H1 (cell line): ENCODE results near the gene ROGDI.

Experiments
- BACH1 ChIP-seq: IDR thresholded peaks from 2 replicates; pipeline ENCODE4 v1.6.1; 2012; ENCODE audit warnings: low read length, improper control_type of control experiment
- CEBPB ChIP-seq: IDR thresholded peaks from 2 replicates; pipeline ENCODE4 v1.6.1; 2012; ENCODE audit warnings: low read depth, low read length
- CHD1 ChIP-seq: IDR thresholded peaks from 2 replicates; pipeline ENCODE4 v1.6.1; 2012; ENCODE audit warnings: low read depth, low read length, improper control_type of control experiment
- CHD2 ChIP-seq: IDR thresholded peaks from 2 replicates; pipeline ENCODE4 v1.6.1; 2012; ENCODE audit warnings: low read length, improper control_type of control experiment
- CTCF ChIP-seq, 3 experiments: IDR thresholded peaks; 1 replicate in 2 of 3; 2 replicates in 1 of 3; pipeline versions ENCODE4 v1.5.1 to v1.6.1; 2011; ENCODE audit warnings: low read length in 3 of 3, mild to moderate bottlenecking in 3 of 3, inconsistent platforms in 2 of 3, low read depth in 1 of 3, moderate library complexity in 1 of 3; ENCODE audit not compliant: insufficient read depth in 1 of 3; ENCODE audit errors: control extremely low read depth in 1 of 3
- EZH2 ChIP-seq: fragments of 200-600 bp; sonication (generic); IDR thresholded peaks from 2 replicates; pipeline ENCODE4 v1.7.1; 2012; ENCODE audit warnings: low read depth, mild to moderate bottlenecking, moderate library complexity, low read length, inconsistent platforms; ENCODE audit not compliant: severe bottlenecking
- POLR2A ChIP-seq, 2 experiments: IDR thresholded peaks; 1 replicate in 1 of 2; 2 replicates in 1 of 2; pipeline ENCODE4 v1.6.1; 2011; ENCODE audit warnings: low read depth in 2 of 2, low read length in 2 of 2, mild to moderate bottlenecking in 2 of 2; ENCODE audit errors: control extremely low read depth in 1 of 2
- POLR2AphosphoS5 ChIP-seq: IDR thresholded peaks from 2 replicates; pipeline ENCODE4 v1.6.1; 2011; ENCODE audit warnings: low read depth, low read length
- RAD21 ChIP-seq, 2 experiments: IDR thresholded peaks in 1 of 2; conservative IDR thresholded peaks in 1 of 2; 2 replicates each; pipeline ENCODE4 v1.6.1; 2011; ENCODE audit warnings: low read depth in 2 of 2, low read length in 2 of 2, improper control_type of control experiment in 1 of 2, inconsistent platforms in 1 of 2, mild to moderate bottlenecking in 1 of 2, moderate library complexity in 1 of 2
- SIN3A ChIP-seq, 2 experiments: IDR thresholded peaks in 1 of 2; conservative IDR thresholded peaks in 1 of 2; 2 replicates each; pipeline ENCODE4 v1.6.1; 2011 to 2012; ENCODE audit warnings: low read length in 2 of 2, improper control_type of control experiment in 1 of 2, low read depth in 1 of 2, mild to moderate bottlenecking in 1 of 2
- USF2 ChIP-seq: IDR thresholded peaks from 2 replicates; pipeline ENCODE4 v1.6.1; 2011; ENCODE audit warnings: low read length, improper control_type of control experiment
- YY1 ChIP-seq: IDR thresholded peaks from 2 replicates; pipeline ENCODE4 v1.6.1; 2011; ENCODE audit warnings: low read depth, mild to moderate bottlenecking, low read length
- ZNF274 ChIP-seq: IDR thresholded peaks from 2 replicates; pipeline ENCODE4 v1.7.0; 2012; ENCODE audit warnings: low read length, borderline replicate concordance; ENCODE audit errors: extremely low read depth

GRCh38 chr16:4833584-4833983, 31.2 kb upstream of the ROGDI start:
- no peak for TF ChIP-seq CHD2
- no peak for TF ChIP-seq EZH2
- TF ChIP-seq CTCF (IDR thresholded peaks at IDR 0.05; ENCODE audit: control extremely low read depth in 1 of 3, insufficient read depth in 1 of 3, low read depth in 1 of 3, low read length in 3 of 3), result no peak
- no peak for TF ChIP-seq SIN3A (conservative IDR thresholded peaks at IDR 0.05 in 1 of 2, IDR thresholded peaks at IDR 0.05 in 1 of 2; ENCODE audit: low read depth in 1 of 2, low read length in 2 of 2)
- TF ChIP-seq BACH1, result no peak
- no peak for TF ChIP-seq YY1
- TF ChIP-seq ZNF274, result no peak
- no peak for TF ChIP-seq RAD21 (IDR thresholded peaks at IDR 0.05 in 1 of 2, conservative IDR thresholded peaks at IDR 0.05 in 1 of 2; ENCODE audit: low read depth in 2 of 2, low read length in 2 of 2)
- no peak for TF ChIP-seq USF2
- no peak for TF ChIP-seq POLR2AphosphoS5
- TF ChIP-seq CEBPB, result no peak
- TF ChIP-seq CHD1, result no peak
- no peak for TF ChIP-seq POLR2A (IDR thresholded peaks at IDR 0.05; ENCODE audit: control extremely low read depth in 1 of 2, low read depth in 2 of 2, low read length in 2 of 2)
